Large intestine (tissue), 3 donors: ENCODE results near the gene DIP2B. TPM values are rescaled to one million over a fixed set of nuclear protein-coding genes. Genes with fewer than 3 reads are reported as not detected.
"Not testable (repeated sequence)": the region's sequence is repeated elsewhere in the genome, so short reads cannot be mapped to it uniquely, and the experiment has no call there.

Experiments used
- DNase-seq, 2 donors: peaks; one replicate each; pipeline versions ENCODE4 v3.0.0 to v3.0.0-alpha.2; 2013
- H3K27ac ChIP-seq: one replicate; pipeline ENCODE4 v1.5.1; 2013; ENCODE audit warnings: low read length
- H3K27me3 ChIP-seq: 2 replicates; pipeline ENCODE4 v1.6.1; 2013; ENCODE audit warnings: low read length; ENCODE audit not compliant: control insufficient read depth, insufficient read depth
- H3K36me3 ChIP-seq: 2 replicates; pipeline ENCODE4 v1.6.1; 2013; ENCODE audit warnings: low read length; ENCODE audit not compliant: control insufficient read depth, insufficient read depth
- H3K4me1 ChIP-seq: one replicate; pipeline ENCODE4 v1.6.1; 2013; ENCODE audit warnings: low read length; ENCODE audit not compliant: control insufficient read depth, insufficient read depth
- H3K4me3 ChIP-seq: one replicate; pipeline ENCODE4 v1.5.1; 2013; ENCODE audit warnings: low read length
- H3K9me3 ChIP-seq: one replicate; pipeline ENCODE4 v1.6.1; 2013; ENCODE audit warnings: mild to moderate bottlenecking, low read depth, low read length, moderate library complexity; ENCODE audit not compliant: control insufficient read depth
- WGBS: methylation state at CpG from one replicate; pipeline ENCODE4 v1.1.5; 2013; ENCODE audit warnings: low lambda C conversion rate; ENCODE audit not compliant: insufficient coverage; 5-methylcytosine and 5-hydroxymethylcytosine counted together
- polyA plus RNA-seq: library from polyadenylated mRNA; unstranded; fragments of 120-200 nt; gene quantifications from one replicate; pipeline ENCODE4 v1.2.1, GENCODE V29; 2013

DIP2B gene
- polyA plus RNA-seq, 1 donor, result 18.2 TPM

GRCh38 chr12:50549885-50550284 lies 45.1 kb downstream of the DIP2B start:
- H3K36me3 ChIP-seq, result no peaks in the 10 kb centered on the region
- no peaks in the 10 kb centered on the region for H3K9me3 ChIP-seq
- H3K27ac ChIP-seq, result no peak overlapping the region
- H3K4me1 ChIP-seq, result peaks cover 23% of the 10 kb centered on the region
- H3K27me3 ChIP-seq, result no peaks in the 10 kb centered on the region
- no CpG with 5 or more reads among the region's 4 CpGs for WGBS
- no peak overlapping the region for H3K4me3 ChIP-seq
- DNase-seq, result no peak

- Histone ChIP-seq H3K36me3 (no peaks in the 10 kb centered on the region), H3K9me3 (no peaks in the 10 kb centered on the region), H3K4me3 (no peak overlapping the region), H3K4me1 (peaks cover 30% of the 10 kb centered on the region), H3K27ac (no peak overlapping the region), H3K27me3 (no peaks in the 10 kb centered on the region)
- peak in 1 of 2 donors; percentile 60 for DNase-seq
- no CpG with 5 or more reads among the region's 9 CpGs for WGBS
Measured at GRCh38 chr12:50550530-50551223, 45.9 kb downstream of the DIP2B start.

- peaks cover 33% of the 10 kb centered on the region for H3K4me1 ChIP-seq
- no peak for DNase-seq
- no peaks in the 10 kb centered on the region for H3K36me3 ChIP-seq
- H3K9me3 ChIP-seq, result no peaks in the 10 kb centered on the region
- no peak overlapping the region for H3K27ac ChIP-seq
- no peak overlapping the region for H3K4me3 ChIP-seq
- no peaks in the 10 kb centered on the region for H3K27me3 ChIP-seq
- no CpG with 5 or more reads among the region's 2 CpGs for WGBS
Measured at GRCh38 chr12:50551866-50552265, 47.1 kb downstream of the DIP2B start.

- WGBS, result 100% methylated on average over 1 of the region's 13 CpGs
- H3K27ac ChIP-seq, result no peak overlapping the region
Measured at GRCh38 chr12:50554651-50555050, 49.9 kb downstream of the DIP2B start.

GRCh38 chr12:50555471-50555885 lies 50.7 kb downstream of the DIP2B start:
- no peak overlapping the region for H3K4me3 ChIP-seq
- H3K9me3 ChIP-seq, result no peaks in the 10 kb centered on the region
- H3K27ac ChIP-seq, result no peak overlapping the region
- H3K36me3 ChIP-seq, result no peaks in the 10 kb centered on the region
- H3K4me1 ChIP-seq, result peaks cover 12% of the 10 kb centered on the region
- 27% methylated on average over 2 of the region's 4 CpGs for WGBS
- DNase-seq, result no peak
- H3K27me3 ChIP-seq, result no peaks in the 10 kb centered on the region

More at GRCh38 chr12:50554651-50555050, 49.9 kb downstream of the DIP2B start:
- Histone ChIP-seq H3K4me3 (no peak overlapping the region), H3K36me3 (no peaks in the 10 kb centered on the region), H3K9me3 (no peaks in the 10 kb centered on the region), H3K4me1 (peaks cover 15% of the 10 kb centered on the region), H3K27me3 (no peaks in the 10 kb centered on the region)
- no peak for DNase-seq

GRCh38 chr12:50556273-50556672 lies 51.5 kb downstream of the DIP2B start:
- peaks cover 12% of the 10 kb centered on the region for H3K4me1 ChIP-seq
- no peak for DNase-seq
- no peaks in the 10 kb centered on the region for H3K9me3 ChIP-seq
- H3K27ac ChIP-seq, result no peak overlapping the region
- WGBS, result 0% methylated on average over 1 of the region's 11 CpGs
- no peak overlapping the region for H3K4me3 ChIP-seq
- no peaks in the 10 kb centered on the region for H3K27me3 ChIP-seq
- no peaks in the 10 kb centered on the region for H3K36me3 ChIP-seq

- H3K27me3 ChIP-seq, H3K9me3 ChIP-seq, H3K36me3 ChIP-seq, DNase-seq, H3K4me3 ChIP-seq, H3K27ac ChIP-seq: not testable (repeated sequence)
- WGBS, result no CpG with 5 or more reads among the region's 7 CpGs
- H3K4me1 ChIP-seq, result peaks cover 12% of the 10 kb centered on the region
Measured at GRCh38 chr12:50556796-50557195, 52.0 kb downstream of the DIP2B start.

GRCh38 chr12:50557421-50557820 lies 52.6 kb downstream of the DIP2B start:
- H3K36me3 ChIP-seq, result no peaks in the 10 kb centered on the region
- no CpG with 5 or more reads among the region's 2 CpGs for WGBS
- H3K4me3 ChIP-seq, result no peak overlapping the region
- H3K27ac ChIP-seq, result no peak overlapping the region
- H3K27me3 ChIP-seq, result no peaks in the 10 kb centered on the region
- no peaks in the 10 kb centered on the region for H3K9me3 ChIP-seq
- DNase-seq, result no peak
- peaks cover 12% of the 10 kb centered on the region for H3K4me1 ChIP-seq

GRCh38 chr12:50558970-50559369 lies 54.2 kb downstream of the DIP2B start:
- Histone ChIP-seq H3K27ac (no peak overlapping the region), H3K36me3 (no peaks in the 10 kb centered on the region), H3K27me3 (no peaks in the 10 kb centered on the region), H3K9me3 (no peaks in the 10 kb centered on the region), H3K4me1 (peaks cover 12% of the 10 kb centered on the region), H3K4me3 (no peak overlapping the region)
- no CpG with 5 or more reads among the region's 1 CpG for WGBS
- DNase-seq, result no peak

GRCh38 chr12:50562520-50563433 lies 58.0 kb downstream of the DIP2B start:
- no peak overlapping the region for H3K4me3 ChIP-seq
- H3K36me3 ChIP-seq, result no peaks in the 10 kb centered on the region
- WGBS, result 100% methylated on average over 1 of the region's 7 CpGs
- H3K9me3 ChIP-seq, result no peaks in the 10 kb centered on the region
- no peaks in the 10 kb centered on the region for H3K27me3 ChIP-seq
- H3K4me1 ChIP-seq, result no peaks in the 10 kb centered on the region
- no peak for DNase-seq
- H3K27ac ChIP-seq, result no peak overlapping the region
